ENCODE results near the gene DRGX.

DRGX gene

DNA sequence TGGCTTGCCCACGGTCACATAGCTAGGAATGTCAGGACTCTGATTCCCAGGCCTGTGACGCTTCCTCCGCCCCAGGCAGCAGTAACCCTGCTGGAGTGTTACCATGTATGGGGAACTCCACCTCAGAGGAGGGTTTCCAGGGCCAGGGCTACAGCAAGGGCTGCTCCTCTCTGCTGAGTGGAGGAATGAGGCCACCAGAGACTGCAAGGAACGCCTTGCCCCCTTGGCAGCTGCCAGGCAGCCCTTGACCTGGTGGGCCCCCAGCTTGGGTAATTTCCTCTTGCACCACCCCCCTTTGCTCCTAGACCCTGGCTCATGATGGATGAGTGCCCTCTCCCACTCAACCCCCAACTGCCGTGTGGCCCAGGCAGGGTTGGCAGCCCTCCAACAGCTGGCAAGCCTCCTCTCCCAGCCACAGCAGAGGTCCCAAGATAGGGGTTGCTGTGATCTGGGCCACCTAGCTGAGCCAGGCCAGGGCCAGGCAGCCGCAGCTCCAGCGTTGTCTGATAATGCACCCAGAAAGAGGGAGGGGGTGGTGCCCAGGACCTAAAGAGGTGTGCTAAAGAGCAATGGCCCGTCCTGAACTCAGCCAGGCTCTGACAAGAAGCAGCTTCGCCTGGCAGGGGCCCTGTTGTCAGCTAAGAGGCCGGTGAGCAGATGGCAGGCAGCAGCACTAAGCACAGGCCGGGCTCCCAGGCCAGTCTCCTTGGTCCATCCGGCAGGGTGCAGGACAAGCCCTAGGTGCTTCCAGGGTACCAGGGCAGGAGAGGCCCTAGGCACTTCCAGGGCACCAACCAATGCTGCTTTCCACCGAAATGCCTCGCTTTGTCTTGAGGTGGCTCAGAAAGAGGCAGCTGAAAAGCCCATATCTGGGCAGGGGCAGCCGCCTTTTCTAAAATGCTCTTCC lies 35.4 kb downstream of the DRGX start:
- DNase-seq: no peak

DNA sequence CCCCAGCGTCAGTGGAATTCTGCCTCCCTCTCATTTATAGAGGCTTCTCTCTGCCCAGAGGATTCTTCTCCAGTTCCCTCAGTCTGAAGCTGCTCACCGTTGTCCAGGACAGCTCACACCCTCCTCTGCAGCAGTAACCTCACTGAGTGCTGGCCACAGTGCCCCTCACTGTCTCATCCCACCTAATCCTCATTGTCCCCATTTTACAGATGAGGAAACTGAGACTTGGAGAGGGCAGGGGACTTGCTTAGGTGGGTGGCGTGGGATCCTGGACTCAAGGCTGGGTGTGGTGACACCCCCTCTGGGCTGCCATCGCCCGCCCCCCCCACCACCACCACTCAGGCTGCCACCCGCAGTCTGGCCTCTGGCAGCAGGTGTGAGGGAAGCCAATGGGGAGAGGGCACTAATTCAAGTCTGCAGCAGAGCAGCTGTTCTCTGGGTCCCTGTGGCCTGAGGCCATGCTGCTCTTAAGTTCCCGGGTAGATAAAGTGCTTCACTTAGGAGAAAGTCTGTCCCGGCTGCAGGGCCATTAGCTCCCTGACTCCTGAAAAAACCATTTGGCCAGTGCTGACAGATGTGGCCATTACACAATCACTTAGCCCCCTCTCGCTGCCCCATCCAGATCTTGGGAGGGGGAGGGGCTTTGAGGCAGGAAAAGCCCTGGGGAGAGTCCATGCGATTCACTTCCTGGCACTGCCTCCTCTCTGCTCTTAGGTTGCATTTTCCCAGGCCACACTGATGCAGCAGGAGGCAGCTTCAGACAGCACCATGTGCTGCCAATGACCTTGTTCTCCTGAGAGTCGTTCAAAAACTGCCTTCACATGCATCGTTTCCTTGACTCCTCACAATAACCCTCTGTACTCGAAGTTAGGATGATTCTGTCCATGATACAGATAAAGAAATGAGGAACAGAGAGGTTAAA lies 36.3 kb downstream of the DRGX start:
- DNase-seq: no peak

DNA sequence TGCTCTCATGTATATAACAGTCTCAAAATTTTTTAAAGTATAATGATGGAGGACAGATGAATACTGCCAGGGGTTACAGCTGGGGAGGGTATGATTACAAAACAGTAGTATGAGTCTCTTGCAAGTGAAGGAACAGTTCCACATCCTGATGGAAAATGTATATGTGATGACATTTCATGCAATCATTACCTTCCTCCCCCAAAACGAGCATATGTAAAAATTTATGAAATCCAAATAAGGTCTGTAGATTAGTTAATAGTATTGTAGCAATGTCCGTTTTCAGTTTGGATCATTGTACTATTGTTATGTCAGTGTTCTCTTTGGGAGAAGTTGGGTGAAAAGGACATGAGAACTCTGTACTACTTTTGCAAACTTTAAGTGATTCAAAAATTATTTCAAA lies 38.0 kb downstream of the DRGX start:
- no peak for DNase-seq

DNA sequence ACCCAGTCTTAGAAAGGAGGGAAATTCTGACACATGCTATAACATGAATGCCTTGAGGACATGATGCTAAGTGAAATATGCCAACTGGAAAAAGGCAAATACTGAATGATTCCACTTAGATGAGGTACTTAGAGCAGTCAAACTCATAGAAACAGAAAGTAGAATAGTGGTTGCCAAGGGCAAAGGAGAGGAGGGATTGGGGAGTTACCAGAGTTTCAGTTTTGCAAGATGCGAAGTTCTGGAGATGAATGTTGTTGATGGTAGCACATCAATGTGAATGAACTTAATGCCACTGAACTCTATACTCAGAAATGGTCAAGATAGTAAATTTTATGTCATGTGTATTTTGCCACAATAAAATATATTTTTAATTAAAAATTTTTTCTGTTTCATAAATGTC lies 38.9 kb downstream of the DRGX start:
- no peak for DNase-seq

DNA sequence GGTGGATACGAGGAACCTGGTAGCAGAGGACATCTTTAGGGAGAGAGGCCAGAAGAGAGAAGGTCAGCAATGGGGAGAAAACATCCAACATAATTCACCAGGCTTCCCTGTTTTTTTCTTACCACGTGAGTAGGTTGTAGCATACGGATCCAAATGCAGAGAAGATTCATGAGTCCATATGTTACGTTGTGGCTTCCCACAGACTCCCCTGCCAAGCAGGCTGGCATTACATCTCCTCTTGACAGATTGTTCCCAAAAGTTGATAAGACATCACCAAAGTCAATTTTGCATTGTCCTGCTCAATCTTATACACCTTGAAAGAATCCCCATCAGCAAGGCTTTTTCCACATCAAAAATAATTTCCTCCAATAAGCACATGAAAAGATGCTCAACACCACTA lies 39.7 kb downstream of the DRGX start:
- DNase-seq: no peak

DNA sequence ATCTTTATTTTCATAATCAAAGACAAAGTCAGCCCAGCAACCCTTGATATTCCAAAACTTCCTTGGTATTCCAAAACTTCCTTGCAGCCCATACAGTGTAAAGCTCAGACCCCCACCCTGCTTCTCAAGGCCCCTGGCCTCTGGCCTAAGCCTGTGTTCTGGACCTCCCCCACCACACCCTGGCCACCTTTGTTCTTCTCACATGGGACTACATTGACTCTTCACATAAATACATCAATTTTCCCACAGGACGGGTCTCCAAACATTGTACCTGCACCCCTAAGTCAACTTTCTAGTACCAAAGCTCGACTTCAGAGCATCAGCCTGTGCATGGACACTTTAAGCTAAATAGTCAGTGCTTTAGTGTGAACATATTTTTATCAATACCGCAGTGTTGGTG lies 40.7 kb downstream of the DRGX start:
- no peak for DNase-seq

DNA sequence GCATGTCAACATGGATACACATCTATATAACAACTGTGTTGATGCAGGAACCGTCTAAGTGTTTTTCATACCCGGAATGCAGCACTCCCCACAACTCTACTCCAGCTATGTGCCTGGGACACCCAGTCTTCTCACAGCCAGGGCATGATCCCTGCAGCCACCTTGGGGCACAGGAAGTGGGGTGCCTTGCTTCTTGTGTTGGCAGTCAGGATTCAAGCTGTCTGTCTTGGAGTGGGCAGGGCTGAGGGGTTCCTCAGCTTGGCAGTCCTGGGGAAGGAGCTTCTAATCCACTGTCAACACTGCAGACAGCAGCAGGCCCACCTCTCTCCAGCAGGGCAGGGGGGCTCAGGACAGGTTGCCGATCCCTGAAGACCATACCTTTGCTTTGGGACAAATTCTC lies 41.3 kb downstream of the DRGX start:
- DNase-seq: no peak

DNA sequence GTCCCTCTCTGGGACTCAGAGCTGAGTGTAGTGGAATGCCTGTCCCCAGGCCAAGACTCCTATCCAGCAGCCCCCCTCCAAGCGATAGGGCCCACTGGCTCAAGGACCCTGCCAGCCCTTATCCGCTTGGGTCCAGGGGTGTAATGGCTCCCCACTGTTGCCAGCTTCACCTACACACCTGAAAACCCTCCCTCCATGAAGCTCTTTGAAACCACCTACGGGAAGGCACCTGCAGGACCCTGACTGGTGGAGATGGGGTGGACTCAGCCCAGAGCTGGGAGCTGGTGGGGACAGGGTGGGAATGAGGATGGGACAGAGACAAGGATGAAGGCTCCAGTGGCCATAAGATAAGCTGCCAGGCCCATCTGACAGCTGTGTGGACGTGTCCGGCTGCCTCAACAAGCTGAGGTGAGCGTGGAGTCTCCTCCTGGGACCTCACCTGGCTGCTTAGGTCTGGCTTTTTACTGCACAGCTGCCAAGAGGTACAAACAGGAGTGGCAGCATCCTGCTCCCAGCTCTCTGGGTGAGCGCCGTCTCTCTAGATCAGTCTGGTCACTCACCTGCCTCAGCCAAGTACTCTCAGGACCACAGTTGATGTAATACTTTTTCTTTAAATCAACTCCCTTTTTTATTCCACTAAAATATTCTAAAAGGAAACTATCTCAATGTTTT lies 41.9 kb downstream of the DRGX start:
- no peak for DNase-seq

DNA sequence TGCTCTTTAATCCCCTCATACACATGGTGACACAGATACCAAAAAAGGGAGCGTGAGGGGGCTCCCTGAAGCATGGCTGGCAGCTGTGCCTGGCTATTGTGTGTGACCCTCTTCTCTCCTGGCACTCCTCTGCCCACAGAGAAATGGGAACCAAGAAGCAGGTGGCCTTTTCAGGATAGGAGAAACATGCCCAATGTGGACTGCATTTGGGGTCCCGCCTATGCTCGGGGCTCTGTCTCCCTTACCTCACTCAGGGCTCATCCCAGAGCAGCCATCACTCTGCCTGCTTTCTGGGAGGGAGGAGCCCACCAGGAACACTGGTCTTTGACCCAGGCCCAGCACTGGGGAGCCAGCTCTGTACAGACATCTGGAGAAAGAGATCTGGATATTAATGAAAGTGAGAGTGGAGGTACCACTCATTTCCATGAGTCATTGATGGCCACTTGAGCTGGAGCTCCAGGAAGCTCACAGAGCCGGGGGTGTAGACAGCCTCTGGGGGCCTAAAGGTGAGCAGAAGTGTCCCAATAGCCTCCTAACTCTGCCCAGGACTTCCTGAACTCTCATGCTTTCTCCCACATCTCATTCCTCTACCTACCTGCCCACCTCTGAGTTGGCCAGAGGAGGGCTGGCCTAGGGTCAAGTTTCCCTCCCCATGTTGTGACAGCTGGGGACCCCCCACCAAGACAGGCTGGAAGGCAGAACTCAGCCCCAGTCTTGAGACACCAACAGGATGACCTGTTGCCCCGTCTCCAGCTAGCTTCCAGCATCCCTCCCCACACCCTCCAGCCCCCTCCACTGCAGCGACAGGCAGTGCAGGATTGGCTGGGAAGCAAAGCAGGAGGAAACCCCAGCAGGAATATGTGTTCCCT lies 42.6 kb downstream of the DRGX start:
- no peak for DNase-seq

DNA sequence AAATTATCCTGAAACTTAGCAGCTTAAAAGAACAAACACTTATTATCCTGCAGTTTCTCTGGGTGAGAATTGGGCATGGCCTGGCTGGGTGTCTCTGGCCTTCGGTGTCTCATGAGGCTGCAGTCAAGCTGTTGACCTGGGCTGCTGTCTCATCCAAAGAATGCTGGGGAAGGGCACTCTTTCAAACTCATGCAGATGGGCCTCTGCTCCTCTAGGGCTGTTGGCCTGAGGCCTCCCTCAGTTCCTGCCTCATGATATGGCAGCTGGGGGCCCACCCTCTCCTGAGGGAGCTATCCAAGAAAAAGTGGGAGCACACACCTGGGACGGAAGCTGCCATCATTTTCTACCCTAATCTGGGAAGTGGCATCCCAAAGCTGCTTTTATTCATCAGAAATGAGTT lies 43.6 kb downstream of the DRGX start:
- no peak for DNase-seq

DNA sequence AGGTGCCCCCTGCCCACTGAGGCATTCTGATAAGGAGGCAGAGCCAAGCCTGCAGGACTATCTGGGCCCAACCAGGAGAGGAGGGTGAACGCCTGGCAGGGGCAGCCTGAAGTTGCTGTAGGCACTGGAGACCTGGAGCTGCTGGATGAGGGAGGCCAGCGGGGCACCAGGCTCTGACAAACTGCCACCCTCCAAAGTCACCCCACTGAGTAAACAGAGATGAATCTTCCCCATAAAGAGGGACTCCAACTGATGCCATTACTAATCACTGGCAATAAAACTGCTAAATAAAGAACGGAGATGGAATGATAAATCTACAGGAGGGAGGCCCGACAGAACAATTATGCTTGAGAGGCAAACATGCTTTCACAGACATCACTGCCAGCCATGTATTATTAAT lies 44.2 kb downstream of the DRGX start:
- DNase-seq: no peak

DNA sequence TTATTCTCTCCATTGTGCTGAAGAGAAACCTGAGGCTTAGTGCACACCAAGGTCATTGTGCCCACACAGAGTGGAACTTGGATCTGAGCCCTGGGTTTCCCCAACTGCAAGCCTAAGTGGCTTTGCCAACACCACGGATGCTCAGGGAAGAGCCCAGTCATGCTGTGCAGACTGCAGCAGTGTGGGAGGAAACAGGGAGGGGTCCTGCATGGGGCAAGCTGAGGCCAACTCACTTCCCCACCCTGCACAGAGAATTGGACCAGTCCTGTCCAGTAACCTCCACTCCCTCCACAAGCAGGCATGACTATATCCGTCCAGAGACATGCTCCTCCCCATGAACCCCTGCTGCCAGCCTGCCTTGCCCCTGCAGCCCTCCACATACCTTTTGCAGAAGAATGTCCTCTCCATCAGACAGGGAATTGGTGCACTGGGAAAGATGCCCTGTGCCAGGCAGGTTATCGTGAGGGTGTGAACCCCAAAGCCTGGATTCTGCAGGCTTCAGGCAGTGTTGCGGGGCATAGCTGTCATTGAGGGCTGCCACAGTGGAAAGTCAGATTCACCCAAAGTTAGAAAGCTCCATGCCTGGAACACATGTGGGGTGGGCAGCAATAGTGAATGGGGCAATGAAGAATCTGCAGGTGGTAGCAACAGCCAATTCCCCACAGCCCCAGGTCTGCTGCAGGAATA lies 44.9 kb downstream of the DRGX start:
- no peak for DNase-seq

DNA sequence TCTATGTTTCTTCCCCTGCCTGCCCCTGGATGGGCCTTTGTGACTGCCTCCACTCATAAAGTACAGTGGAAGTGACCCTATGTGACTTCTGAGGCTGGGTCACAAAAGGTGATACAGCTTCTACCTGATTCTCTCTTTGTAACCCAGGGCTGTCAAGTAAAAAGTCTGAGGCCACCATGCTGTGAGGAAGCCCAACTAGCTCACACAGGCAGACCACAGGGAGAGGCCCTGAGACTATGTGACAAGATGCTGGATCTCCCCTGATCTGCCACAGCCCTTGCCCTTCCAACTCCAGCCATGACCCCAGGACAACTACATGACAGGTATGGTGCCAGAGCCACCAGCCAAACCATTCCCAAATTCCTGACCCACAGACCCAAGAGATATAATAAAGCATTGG lies 45.8 kb downstream of the DRGX start:
- DNase-seq: no peak

DNA sequence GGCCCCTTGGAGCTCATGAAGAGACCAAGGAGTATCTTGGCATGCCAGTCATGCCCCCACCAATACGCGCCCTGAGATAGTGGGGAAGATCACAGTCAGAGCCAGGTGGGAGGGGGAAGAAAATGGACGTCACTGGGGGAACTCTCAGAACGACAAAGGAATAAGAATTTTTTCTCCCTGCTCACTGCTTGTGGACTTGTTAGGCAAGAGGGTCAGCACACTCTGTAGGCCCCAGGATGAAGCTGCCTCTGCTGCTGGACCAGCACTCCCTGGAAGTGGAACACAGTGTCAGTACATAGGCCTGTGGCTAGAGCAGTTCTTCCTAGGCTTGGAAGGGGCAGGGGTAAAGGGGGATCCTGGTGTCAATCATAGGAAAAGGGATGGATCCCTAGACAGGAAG lies 46.5 kb downstream of the DRGX start:
- DNase-seq: no peak

DNA sequence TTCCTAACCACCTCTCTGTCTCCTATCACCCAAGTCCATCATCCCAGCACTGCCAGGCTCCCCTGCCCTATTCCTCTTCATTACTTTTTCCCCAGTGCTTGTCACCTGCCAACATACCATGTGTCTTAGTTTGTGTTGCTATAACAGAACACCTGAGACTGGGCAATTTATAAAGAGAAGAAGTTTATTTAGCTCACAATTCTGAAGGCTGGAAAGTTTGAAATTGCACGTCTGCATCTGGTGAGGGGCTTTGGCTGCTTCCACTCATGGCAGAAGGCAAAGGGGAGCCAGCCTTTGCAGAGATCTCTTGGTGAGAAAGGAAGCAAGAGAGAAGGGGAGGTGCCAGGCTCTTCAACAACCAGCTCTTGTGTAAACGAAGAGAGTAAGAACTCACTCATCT lies 47.3 kb downstream of the DRGX start:
- DNase-seq: no peak

DNA sequence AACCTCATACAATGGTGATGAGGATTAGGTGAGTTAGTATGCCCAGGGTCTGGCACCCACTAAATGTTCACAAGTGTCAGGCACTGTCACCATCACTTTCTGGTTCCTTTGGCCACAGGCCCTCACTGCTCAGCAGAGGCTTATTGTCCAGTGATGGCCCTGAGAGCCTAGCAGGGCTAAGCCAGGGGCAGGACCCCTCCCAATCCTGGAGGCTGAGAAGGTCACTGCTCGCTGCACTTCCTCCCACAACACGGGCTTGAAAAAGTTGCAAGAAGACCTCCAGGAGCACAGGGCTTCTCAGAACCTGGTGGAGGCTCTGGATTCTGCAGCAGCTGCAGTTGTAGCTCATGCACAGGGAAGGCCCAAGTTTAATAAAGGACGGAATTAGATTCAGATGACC lies 48.1 kb downstream of the DRGX start:
- DNase-seq: no peak

DNA sequence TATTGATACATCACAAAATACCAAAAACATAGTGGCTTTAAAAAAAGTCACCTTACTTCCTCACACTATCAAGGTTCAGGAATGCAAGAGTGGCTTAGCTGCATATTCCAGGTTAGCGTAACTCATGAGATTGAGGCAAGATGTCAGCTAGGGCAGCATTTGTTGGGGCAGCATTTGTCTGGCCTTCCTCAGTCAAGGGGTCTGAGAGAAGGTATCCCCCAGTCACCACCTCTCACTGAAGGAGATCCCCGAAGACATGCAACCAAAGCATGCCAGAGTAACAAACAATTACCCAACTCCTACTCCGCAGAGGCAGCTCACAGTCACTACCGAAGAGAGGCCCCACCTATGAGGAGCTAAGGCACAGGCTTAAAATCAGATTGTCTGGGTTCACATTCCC lies 48.5 kb downstream of the DRGX start:
- DNase-seq: no peak

DNA sequence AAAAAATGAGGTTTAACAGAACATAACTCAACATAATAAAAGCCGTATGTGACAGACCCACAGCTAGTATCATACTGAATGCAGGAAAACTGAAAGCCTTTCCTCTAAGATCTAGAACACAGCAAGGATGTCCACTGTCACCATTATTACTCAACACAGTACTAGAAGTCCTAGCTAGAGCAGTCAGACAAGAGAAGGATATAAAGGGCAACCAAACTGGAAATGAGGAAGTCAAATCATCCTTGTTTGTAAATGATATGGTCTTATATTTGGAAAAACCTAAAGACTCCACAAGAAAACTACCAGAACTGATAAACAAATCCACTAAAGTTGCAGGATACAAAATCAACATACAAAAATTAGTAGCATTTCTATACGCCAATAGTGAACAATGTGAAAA lies 51.0 kb downstream of the DRGX start:
- DNase-seq: no peak

DNA sequence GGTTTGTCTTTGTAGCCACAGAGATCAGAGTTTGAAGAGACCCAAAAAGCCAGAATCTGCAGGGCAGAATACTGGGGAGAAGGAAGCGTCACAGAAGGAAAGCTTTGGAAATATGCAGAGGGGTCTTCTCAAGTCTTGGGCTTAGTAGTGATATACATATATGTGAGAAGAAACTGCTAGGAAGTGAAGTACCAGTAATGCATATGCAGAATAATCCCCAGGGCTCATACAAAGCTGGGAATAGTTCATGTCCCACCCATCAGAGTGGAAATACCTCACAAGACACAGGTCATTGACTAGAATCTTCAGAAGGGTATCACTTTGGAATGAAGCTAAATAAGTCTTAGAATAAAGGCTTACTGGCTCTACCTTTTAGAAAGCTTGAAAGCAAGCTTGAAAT lies 57.3 kb downstream of the DRGX start:
- DNase-seq: no peak

DNA sequence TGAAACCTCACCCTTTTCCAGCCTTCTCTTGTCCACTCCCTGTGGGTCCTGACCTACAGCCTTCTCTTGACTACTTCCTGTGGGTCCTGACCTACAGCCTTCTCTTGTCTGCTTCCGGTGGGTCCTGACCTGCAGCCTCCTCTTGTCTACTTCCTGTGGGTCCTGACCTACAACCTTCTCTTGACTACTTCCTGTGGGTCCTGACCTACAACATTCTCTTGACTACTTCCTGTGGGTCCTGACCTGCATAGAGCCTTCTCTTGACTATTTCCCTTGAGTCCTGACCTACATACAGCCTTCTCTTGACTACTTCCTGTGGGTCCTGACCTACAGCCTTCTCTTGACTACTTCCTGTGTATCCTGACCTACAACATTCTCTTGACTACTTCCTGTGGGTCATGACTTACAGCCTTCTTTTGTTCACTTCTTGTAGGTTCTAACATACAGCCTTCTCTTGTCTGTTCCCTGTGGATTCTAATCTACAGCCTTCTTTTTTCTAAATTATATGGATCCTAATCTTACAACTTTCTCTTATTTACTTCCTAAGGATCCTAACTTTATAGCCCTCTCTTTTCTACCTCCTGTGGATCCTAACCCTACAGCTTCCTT lies 60.4 kb downstream of the DRGX start:
- DNase-seq: no peak

DNA sequence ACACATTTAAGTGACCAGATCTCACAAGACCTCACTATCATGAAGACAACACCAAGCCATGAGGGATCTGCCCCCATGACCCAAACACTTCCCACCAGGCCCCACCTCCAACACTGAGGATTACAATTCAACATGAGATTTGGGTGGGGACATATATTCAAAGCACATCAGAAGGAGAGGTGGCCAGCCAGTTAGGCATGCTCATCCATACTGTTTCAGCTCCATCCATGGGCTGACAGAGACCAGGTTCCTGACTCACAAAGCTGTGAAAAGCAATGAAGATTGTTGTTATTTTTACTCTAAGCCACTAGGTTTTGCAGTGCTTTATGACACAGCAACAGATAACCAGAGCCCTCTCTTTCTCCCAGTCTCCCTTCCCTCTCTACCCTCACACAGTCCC lies 60.9 kb downstream of the DRGX start:
- no peak for DNase-seq

Data from activated CD8-positive, alpha-beta memory T cell treated with anti-CD3 and anti-CD28 coated beads, Interleukin-2, amount 50 U/mL, for 48 hours (primary cell).